ENCODE measurements around the gene PERM1. TPM values are rescaled to one million over a fixed set of nuclear protein-coding genes. Genes with fewer than 3 reads are reported as not detected.

The PERM1 gene
- total and polyA plus RNA-seq, 2 of the 13 experiments (the other 11 are each of a cell fraction or from before 2014, with no cell fraction given): 0.04 to 0.29 TPM

DNA sequence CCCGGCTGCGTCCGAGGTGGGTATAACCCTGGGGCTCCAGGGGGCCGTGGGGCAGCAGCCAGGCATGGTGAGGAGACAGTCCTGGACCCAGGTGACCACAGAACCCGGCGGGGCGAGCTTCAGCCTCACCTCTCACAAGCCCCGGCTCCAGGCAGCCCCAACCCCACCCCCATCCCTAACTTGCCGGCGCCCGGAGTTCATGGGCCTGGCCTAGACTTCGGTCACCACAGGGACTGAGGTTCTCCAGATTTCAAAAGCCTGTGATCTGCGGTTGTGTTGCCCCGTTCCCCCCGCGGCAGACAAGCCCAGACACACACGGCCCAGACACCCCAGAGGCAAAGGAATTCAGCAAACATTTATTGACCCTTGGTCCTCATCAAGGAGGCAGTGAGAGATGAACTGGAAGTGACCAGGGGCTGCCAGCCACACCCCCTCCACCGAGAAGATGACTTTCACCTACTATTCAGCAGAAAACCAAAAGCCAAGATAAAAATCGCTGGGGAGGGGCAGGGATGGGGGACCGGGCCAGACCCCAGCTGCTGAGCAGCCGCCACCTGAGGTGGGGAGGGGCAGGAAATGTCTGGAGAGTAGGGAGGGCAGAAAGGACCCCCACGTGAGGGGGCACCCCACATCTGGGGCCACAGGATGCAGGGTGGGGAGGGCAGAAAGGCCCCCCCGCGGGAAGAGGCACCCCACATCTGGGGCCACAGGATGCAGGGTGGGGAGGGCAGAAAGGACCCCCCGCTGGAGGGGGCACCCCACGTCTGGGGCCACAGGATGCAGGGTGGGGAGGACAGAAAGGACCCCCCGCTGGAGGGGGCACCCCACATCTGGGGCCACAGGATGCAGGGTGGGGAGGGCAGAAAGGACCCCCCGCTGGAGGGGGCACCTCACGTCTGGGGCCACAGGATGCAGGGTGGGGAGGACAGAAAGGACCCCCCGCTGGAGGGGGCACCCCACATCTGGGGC is 14.1 kb upstream of the PERM1 start:
- ChIA-PET CTCF (ENCODE audit: low intra/inter-chr PET ratio, low total read pairs) (no interaction called here), POLR2A (interaction anchor here (1.4 to 1.8 kb wide), 2 partner anchors 11 to 68 kb away, joined by 4 to 6 read pairs; no protein-coding TSS in a partner anchor)
- no peaks in the 10 kb centered on the region; a peak in 1 of 5 replicates for H3K27me3 ChIP-seq (ENCODE audit: control insufficient read depth in 1 of 2, insufficient read depth in 2 of 2, low read length in 2 of 2)
- intact Hi-C loops (cut with micrococcal nuclease; ENCODE audit: unreplicated experiment): no loop called here
- no peak overlapping the region for H3K9ac ChIP-seq (ENCODE audit: insufficient read depth, low read depth, low read length)
- peak; percentile 22 for ATAC-seq
- peak overlapping the region; percentile 57 for H3K4me2 ChIP-seq (ENCODE audit: low read depth, low read length)
- H3K36me3 ChIP-seq (replicated peaks in 1 of 2; ENCODE audit: control insufficient read depth in 1 of 2, insufficient read depth in 2 of 2, low read length in 2 of 2): no peaks in the 10 kb centered on the region
- DNase-seq (ENCODE audit: low spot score): peak; percentile 86
- peak overlapping the region in 1 of 3 experiments; percentile 57; a peak in 2 of 6 replicates for H3K4me3 ChIP-seq (replicated peaks in 1 of 3; ENCODE audit: insufficient read depth in 1 of 3, low read depth in 2 of 3, low read length in 3 of 3)
- H3K4me1 ChIP-seq (ENCODE audit: insufficient read depth, low read length): peaks cover 37% of the 10 kb centered on the region
- no peak overlapping the region for H2AFZ ChIP-seq (ENCODE audit: low read length)
- no peak overlapping the region for H3K27ac ChIP-seq (ENCODE audit: extremely low read length, insufficient read depth, low read length)
- peaks cover 6% of the 10 kb centered on the region for H3K9me3 ChIP-seq (ENCODE audit: low read length)
- in situ Hi-C loops (cut with HindIII; ENCODE audit: extremely low pct_ligation_motif_present, low pct_unique_long_range_greater_than_20kb): no loop called here
- peaks cover 4% of the 10 kb centered on the region for H3K79me2 ChIP-seq (ENCODE audit: insufficient read depth, low read length)
- peak; percentile 87 for FAIRE-seq
- H4K20me1 ChIP-seq (ENCODE audit: insufficient read depth, low read length): peaks cover 4% of the 10 kb centered on the region; the same call in 1 of the 2 replicates
- WGBS (ENCODE audit: low lambda C conversion rate): 13% methylated on average over 20 of the region's 30 CpGs
- BruUV-seq (replicated peaks): no TSS peak
- TF ChIP-seq ZNF331 (CRISPR knock-in tag; IDR thresholded peaks at IDR 0.05): 0 out of 2 replicates have a peak, but pooled peaks have one; percentile 20
- TF ChIP-seq SALL2 (CRISPR knock-in tag; IDR thresholded peaks at IDR 0.05): no peak
- no peak for TF ChIP-seq ZKSCAN5 (CRISPR knock-in tag; IDR thresholded peaks at IDR 0.05)
- TF ChIP-seq NFAT5 (CRISPR knock-in tag; IDR thresholded peaks at IDR 0.05): no peak
- TF ChIP-seq, protein P1, sequence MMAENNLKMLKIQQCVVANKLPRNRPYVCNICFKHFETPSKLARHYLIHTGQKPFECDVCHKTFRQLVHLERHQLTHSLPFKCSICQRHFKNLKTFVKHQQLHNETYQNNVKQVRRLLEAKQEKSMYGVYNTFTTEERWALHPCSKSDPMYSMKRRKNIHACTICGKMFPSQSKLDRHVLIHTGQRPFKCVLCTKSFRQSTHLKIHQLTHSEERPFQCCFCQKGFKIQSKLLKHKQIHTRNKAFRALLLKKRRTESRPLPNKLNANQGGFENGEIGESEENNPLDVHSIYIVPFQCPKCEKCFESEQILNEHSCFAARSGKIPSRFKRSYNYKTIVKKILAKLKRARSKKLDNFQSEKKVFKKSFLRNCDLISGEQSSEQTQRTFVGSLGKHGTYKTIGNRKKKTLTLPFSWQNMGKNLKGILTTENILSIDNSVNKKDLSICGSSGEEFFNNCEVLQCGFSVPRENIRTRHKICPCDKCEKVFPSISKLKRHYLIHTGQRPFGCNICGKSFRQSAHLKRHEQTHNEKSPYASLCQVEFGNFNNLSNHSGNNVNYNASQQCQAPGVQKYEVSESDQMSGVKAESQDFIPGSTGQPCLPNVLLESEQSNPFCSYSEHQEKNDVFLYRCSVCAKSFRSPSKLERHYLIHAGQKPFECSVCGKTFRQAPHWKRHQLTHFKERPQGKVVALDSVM (CRISPR knock-in tag; IDR thresholded peaks at IDR 0.05): no peak
- TF ChIP-seq ZNF460 (CRISPR knock-in tag; IDR thresholded peaks at IDR 0.05; ENCODE audit: borderline replicate concordance): no peak
- TF ChIP-seq WIZ (CRISPR knock-in tag; IDR thresholded peaks at IDR 0.05): no peak
- 0 out of 2 replicates have a peak, but pooled peaks have one; percentile 20 for TF ChIP-seq NR2C2 (CRISPR knock-in tag; IDR thresholded peaks at IDR 0.05; ENCODE audit: borderline replicate concordance)
- no peak for TF ChIP-seq FIP1L1 (IDR thresholded peaks at IDR 0.05; ENCODE audit: borderline replicate concordance, insufficient read depth, low read depth, low read length)
- TF ChIP-seq MLLT10 (CRISPR knock-in tag; IDR thresholded peaks at IDR 0.05): no peak
- TF ChIP-seq MAFF (IDR thresholded peaks at IDR 0.05; ENCODE audit: low read depth, low read length): no peak
- no peak for TF ChIP-seq ARID2 (CRISPR knock-in tag; IDR thresholded peaks at IDR 0.05; ENCODE audit: borderline replicate concordance)
- no peak for TF ChIP-seq KMT2A (CRISPR knock-in tag; IDR thresholded peaks at IDR 0.05)
- TF ChIP-seq, protein P2, sequence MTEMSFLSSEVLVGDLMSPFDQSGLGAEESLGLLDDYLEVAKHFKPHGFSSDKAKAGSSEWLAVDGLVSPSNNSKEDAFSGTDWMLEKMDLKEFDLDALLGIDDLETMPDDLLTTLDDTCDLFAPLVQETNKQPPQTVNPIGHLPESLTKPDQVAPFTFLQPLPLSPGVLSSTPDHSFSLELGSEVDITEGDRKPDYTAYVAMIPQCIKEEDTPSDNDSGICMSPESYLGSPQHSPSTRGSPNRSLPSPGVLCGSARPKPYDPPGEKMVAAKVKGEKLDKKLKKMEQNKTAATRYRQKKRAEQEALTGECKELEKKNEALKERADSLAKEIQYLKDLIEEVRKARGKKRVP (CRISPR knock-in tag; IDR thresholded peaks at IDR 0.05): no peak
- TF ChIP-seq ZNF3 (CRISPR knock-in tag; IDR thresholded peaks at IDR 0.05): no peak
